Adipocyte (in vitro differentiated cells): ENCODE results near the gene C1orf35.

ENCODE experiments used
- DNase-seq: peaks from one replicate; pipeline ENCODE4 v3.0.0-alpha.2; 2015; ENCODE audit warnings: low read depth
- H3K27me3 ChIP-seq: replicated peaks from 2 replicates; pipeline ENCODE4 v1.7.0; 2013; ENCODE audit warnings: mild to moderate bottlenecking, low read length, moderate library complexity; ENCODE audit not compliant: control insufficient read depth, insufficient read depth
- H3K36me3 ChIP-seq: 2 replicates; pipeline ENCODE4 v1.7.0; 2013; ENCODE audit warnings: low read length, mild to moderate bottlenecking, moderate library complexity; ENCODE audit not compliant: control insufficient read depth, insufficient read depth, severe bottlenecking
- H3K4me1 ChIP-seq: 2 replicates; pipeline ENCODE4 v1.7.0; 2013; ENCODE audit warnings: mild to moderate bottlenecking, low read length, moderate library complexity; ENCODE audit not compliant: control insufficient read depth, insufficient read depth
- H3K4me3 ChIP-seq: 2 replicates; pipeline ENCODE4 v1.7.0; 2013; ENCODE audit warnings: mild to moderate bottlenecking, low read length, moderate library complexity
- H3K9ac ChIP-seq: 2 replicates; pipeline ENCODE4 v1.7.0; 2013; ENCODE audit warnings: mild to moderate bottlenecking, low read length, moderate library complexity
- H3K9me3 ChIP-seq: 2 replicates; pipeline ENCODE4 v1.7.0; 2013; ENCODE audit warnings: mild to moderate bottlenecking, low read length, moderate library complexity; ENCODE audit not compliant: control insufficient read depth

C1orf35 gene

DNA sequence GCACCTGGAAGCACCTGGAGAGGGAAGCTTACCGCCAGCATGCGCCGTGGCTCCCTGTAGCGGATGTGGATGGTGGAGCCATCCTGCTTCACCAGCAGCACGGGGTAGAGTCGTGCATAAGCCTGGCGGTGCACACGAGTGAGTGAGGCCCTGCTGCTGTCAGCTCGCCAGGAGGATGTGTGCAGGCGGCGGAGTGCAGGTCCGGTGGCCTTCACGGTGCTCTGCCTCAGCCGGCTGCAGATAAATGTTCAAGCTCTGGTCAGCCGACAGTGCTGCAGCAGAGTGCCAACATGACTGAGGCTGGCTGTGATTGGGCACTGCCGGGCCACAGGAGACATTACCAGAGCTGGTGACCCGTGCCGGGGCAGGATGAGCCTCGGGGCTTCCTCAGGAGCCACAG lies 4.5 kb upstream of the C1orf35 start:
- no peaks in the 10 kb centered on the region for H3K27me3 ChIP-seq
- H3K4me3 ChIP-seq, result no peak overlapping the region
- no peaks in the 10 kb centered on the region for H3K9me3 ChIP-seq
- H3K9ac ChIP-seq, result no peak overlapping the region
- peaks cover 26% of the 10 kb centered on the region for H3K4me1 ChIP-seq
- peaks cover 10% of the 10 kb centered on the region for H3K36me3 ChIP-seq
- DNase-seq, result no peak

DNA sequence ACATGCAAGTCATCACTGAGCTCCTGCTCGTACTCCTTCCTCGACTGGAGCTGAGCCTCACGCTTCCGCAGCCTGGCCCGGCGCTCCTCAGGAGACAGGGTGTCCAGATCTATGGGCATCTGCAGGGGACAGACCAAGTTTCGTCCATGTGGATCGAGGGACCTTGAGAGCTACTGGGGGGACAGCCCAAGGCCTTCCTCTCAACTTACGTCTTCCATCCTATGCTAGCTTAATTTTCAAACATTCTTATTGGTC lies 3.6 kb upstream of the C1orf35 start:
- Histone ChIP-seq H3K9ac (no peak overlapping the region), H3K4me3 (no peak overlapping the region), H3K27me3 (no peaks in the 10 kb centered on the region), H3K9me3 (no peaks in the 10 kb centered on the region), H3K36me3 (peaks cover 10% of the 10 kb centered on the region), H3K4me1 (peaks cover 26% of the 10 kb centered on the region)
- no peak for DNase-seq

DNA sequence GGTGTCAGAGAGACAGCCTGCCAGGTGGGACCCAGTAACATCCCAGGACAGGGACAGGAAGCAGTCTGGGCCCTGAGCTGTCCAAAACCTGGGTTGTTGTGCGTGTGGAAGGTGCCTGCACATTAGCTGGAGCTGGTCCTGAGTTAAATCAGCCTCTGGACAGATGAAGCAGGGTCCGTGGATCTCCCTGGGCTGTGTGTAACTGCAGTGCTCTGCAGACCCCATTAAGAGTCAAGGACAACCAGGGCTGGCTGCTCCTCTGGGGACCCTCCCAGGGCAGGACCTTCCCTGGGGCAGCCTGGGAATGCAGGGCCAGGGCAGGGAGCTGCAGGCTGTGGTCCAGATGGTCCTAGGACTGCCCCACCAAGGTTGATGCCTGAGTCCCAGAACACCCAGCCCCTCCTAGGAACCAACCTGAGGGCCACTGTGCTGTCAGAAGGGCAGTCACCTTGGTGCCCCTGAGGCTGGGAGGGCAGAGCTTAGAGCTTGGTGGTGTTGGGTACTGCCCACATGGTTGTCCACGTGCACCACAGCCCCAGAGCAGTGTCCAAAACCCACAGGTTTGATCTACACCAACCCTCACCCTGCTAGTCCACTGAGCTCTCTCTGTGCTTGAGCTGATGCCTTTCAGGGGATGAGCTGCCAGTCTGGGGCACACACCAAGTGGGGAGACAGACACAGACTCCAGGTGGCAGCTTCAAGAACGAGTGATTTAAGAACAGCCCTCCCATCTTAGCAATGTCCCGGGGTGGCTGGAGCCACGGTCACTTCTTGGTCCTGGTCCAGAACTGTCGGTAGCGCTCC lies 3.1 kb upstream of the C1orf35 start:
- Histone ChIP-seq H3K4me3 (no peak overlapping the region), H3K9ac (no peak overlapping the region), H3K4me1 (peaks cover 26% of the 10 kb centered on the region), H3K36me3 (peaks cover 10% of the 10 kb centered on the region), H3K27me3 (no peaks in the 10 kb centered on the region), H3K9me3 (no peaks in the 10 kb centered on the region)
- no peak for DNase-seq

DNA sequence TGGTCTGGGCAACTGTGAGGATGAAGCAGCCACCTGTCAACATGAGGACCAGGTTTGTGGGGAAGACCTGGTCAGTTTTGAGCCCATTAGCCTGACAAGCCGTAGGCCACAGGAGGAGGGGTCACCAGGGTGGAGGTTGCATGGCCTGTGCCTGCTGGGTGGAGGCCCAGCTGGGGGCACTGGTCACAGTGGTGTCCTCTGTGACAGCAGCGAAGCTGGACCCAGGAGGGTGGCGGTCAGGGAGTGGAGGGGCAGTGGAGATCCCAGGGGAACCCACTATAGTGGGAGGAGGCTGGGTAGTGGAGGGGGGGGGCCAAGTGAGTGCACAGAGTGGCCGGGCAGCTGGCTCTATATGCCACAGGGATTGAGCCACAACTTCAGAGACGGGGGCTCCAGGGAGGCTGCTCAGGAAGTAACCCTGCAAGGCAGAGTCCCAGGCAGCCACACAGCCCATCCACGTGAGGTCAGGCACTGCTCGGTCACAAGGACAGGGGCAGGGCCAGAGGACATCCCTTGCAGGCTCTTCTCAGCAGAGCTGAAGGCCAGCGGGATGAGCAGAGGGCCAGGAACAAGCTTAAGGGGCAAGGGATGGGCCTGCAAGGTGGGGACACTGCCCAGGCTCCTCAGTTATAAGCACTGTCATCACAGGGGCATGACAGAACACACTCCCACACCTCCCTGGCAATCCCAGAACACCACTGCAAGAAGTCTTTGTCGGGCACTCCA lies 2.3 kb upstream of the C1orf35 start:
- no peaks in the 10 kb centered on the region for H3K27me3 ChIP-seq
- H3K4me1 ChIP-seq, result peaks cover 26% of the 10 kb centered on the region
- no peaks in the 10 kb centered on the region for H3K9me3 ChIP-seq
- H3K36me3 ChIP-seq, result peaks cover 12% of the 10 kb centered on the region
- H3K9ac ChIP-seq, result no peak overlapping the region
- H3K4me3 ChIP-seq, result no peak overlapping the region
- no peak for DNase-seq

DNA sequence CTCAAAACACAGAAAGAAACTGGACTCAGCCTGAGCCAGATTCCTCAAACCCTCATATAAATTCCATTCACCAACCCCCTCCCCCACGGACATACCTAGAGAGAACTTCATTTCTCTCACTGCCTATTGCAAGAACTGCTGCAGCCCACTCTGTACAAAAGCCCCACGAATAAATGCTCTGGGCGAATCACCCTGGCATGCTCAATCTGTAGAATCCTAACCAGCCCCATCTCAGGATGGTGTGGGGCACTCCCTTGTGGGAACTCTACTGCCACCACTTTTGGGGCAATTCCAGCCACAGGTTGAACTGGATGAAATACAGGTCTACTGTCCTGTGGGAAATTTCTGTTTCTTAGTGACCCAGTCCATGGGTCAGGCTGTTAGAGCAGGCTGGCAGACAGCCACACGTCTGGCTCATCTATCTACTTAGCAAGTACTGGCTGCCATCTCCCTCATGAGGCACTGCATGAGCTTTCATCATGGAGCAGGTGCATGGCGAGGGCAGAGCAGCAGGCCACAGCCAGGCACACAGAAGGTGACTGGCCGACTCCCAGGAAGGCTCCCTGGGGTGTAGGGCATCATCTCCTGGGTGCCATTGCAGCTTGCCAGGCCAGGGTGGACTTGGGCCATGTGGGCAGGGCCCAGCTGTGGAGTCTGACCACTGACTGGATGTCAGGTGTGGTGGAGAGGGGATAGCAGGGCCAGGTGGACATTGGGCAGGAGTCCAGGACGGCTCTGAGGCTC lies 1.6 kb upstream of the C1orf35 start:
- Histone ChIP-seq H3K36me3 (peaks cover 18% of the 10 kb centered on the region), H3K4me3 (no peak overlapping the region), H3K9ac (no peak overlapping the region), H3K27me3 (no peaks in the 10 kb centered on the region), H3K9me3 (no peaks in the 10 kb centered on the region), H3K4me1 (peaks cover 20% of the 10 kb centered on the region)
- no peak for DNase-seq

DNA sequence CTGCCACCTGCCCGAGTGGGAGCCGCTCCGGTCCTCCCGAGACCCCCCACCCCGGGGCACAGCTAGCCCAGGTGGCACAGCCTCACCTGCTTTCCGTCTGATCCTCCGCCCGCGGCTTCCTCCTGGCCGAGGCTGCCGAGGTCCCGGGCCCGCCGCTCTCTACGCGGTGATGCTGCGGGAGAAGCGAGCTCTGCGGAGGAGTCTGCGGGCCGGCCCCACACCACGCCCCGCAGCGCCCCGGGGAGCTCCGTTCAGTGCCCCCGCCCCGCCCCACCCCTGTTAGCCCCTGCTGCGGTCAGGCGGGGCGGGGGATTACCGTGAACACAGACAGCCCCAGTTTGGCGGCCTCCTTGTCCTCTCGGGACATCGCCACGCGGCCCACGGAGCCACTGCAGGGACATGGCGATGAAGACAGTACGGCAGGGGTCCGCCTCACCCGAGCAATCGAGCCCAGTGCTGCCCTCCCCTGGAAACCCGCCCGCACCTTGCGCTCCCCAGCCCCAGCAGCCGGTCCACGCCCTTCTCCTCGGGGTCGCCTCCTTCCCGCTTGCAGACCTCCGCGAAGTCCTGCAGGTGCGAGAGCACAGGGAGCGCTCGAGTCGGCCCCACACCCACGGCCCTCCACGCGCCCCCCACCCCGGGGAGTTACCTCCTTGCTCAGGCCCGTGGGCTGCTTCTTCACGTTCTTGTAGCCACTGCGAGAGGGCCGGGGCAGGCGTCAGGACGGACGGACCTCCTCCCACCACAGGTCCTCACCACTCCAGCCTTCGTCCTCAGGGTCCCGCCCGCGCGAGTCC lies 933 bp downstream of the C1orf35 start:
- peaks cover 8% of the 10 kb centered on the region for H3K4me1 ChIP-seq
- peak; percentile 54 for DNase-seq
- no peaks in the 10 kb centered on the region for H3K27me3 ChIP-seq
- H3K9me3 ChIP-seq, result no peaks in the 10 kb centered on the region
- peaks cover 43% of the 10 kb centered on the region for H3K36me3 ChIP-seq
- peak overlapping the region; percentile 91 for H3K4me3 ChIP-seq
- peak overlapping the region; percentile 76 for H3K9ac ChIP-seq

DNA sequence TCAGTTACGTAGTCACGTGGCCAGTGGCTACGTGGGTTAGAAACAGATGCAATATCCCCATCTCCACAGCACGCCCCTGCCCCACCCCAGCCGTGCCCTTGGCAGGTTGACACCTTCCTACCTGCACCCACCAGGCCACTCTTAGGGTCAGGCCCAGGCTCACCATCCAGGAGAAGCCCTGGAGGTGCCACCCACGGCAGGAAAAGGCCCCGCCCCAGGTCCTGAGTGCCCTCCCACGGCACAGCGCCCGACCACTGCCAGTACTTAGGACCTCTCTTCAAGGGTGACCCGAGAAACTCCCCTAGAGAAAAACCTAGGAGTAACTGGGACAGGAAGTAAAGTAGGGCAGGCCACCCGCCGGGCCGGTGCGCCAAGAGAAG lies 1.5 kb downstream of the C1orf35 start:
- Histone ChIP-seq H3K9ac (peak overlapping the region; percentile 76), H3K36me3 (peaks cover 45% of the 10 kb centered on the region), H3K27me3 (no peaks in the 10 kb centered on the region), H3K9me3 (no peaks in the 10 kb centered on the region), H3K4me1 (peaks cover 8% of the 10 kb centered on the region), H3K4me3 (peak overlapping the region; percentile 91)
- no peak for DNase-seq

DNA sequence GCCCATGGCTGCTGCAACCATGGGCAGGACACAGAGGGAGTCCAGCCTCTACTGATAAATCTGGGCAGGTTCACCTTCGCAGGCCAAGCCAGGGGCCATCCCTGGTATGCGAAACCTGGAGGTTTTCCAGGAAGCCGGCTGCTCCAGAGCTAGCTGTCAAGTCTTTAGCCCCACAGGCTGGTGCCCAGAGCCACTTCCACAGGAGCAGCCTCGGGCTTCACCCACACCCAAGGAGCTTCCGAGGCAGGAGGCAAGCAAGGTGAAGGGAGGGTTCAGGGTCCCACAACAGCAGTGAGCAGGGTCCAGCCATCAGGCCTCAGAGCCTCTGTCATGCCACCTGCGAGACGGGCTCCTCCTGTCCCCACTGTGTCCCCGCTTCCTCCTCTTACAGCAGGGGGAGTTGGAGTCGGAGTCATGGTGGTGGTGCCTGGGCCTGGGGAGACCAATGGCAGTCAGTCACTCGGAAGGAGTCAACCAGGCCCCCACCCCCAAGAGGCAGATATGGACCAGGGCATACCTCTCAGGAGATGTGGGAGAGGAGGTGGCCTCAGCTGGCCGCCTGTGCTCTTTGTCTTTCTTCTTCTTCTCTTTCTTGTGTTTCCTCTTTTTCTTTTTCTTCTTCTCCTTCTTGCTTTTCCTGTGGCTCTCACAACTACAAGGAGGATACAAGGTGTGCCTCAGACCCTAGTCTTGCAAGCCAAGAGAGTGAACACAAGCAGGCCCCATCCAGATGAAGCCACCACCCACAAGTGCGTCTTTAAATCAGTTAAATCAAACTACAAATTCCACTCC lies 2.1 kb downstream of the C1orf35 start:
- no peak for DNase-seq
- peak overlapping the region; percentile 76 for H3K9ac ChIP-seq
- peaks cover 8% of the 10 kb centered on the region for H3K4me1 ChIP-seq
- peaks cover 40% of the 10 kb centered on the region for H3K36me3 ChIP-seq
- no peaks in the 10 kb centered on the region for H3K9me3 ChIP-seq
- peak overlapping the region; percentile 91 for H3K4me3 ChIP-seq
- no peaks in the 10 kb centered on the region for H3K27me3 ChIP-seq

DNA sequence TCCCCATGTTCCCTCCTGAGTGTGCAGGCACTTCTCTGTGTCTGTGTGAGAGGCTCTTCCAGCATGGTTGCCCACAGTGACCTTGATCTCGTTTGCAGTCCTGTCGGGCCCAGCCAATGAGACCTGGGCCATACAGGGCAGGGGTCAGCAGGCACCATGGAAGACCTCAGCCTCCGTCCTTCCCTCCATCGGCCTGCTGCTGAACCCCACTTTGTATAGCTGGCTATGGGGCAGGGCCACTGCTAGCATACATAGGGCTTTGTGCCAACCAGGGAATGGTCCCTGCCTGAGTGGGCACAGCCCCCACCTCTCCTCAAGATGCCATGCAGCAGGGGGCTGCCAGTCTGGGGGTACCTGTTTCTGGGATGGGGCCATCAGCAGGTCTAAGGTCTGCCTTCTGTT lies 3.8 kb downstream of the C1orf35 start:
- peaks cover 35% of the 10 kb centered on the region for H3K36me3 ChIP-seq
- no peaks in the 10 kb centered on the region for H3K27me3 ChIP-seq
- H3K4me1 ChIP-seq, result peaks cover 8% of the 10 kb centered on the region
- DNase-seq, result no peak
- H3K9ac ChIP-seq, result no peak overlapping the region
- no peaks in the 10 kb centered on the region for H3K9me3 ChIP-seq
- H3K4me3 ChIP-seq, result no peak overlapping the region

DNA sequence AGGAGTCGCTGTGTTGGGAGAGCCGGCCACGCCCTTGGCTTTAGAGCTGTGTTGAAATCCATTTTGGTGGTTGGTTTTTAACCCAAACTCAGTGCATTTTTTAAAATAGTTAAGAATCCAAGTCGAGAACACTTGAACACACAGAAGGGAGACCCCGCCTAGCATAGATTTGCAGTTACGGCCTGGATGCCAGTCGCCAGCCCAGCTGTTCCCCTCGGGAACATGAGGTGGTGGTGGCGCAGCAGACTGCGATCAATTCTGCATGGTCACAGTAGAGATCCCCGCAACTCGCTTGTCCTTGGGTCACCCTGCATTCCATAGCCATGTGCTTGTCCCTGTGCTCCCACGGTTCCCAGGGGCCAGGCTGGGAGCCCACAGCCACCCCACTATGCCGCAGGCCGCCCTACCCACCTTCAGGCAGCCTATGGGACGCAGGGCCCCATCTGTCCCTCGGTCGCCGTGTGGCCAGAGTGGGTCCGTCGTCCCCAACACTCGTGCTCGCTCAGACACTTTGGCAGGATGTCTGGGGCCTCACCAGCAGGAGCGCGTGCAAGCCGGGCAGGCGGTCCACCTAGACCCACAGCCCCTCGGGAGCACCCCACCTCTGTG lies 4.7 kb downstream of the C1orf35 start:
- Histone ChIP-seq H3K27me3 (no peaks in the 10 kb centered on the region), H3K4me3 (no peak overlapping the region), H3K36me3 (peaks cover 35% of the 10 kb centered on the region), H3K9me3 (no peaks in the 10 kb centered on the region), H3K4me1 (peaks cover under 1% of the 10 kb centered on the region), H3K9ac (no peak overlapping the region)
- no peak for DNase-seq
